Breast epithelium (tissue), 4 donors: ENCODE measurements around the gene MICAL3. TPM values are rescaled to one million over a fixed set of nuclear protein-coding genes. Genes with fewer than 3 reads are reported as not detected.

Experiments
- DNase-seq, 2 donors: peaks; one replicate each; pipeline ENCODE4 v3.0.0-alpha.2; 2019; ENCODE audit warnings: low spot score in 2 of 2
- H3K27ac ChIP-seq, 2 donors: fragments of 200-600 bp; sonication (generic) in 1 of 2; one replicate each; pipeline ENCODE4 v1.5.1; 2016 to 2019; ENCODE audit warnings: mild to moderate bottlenecking in 1 of 2
- H3K27me3 ChIP-seq, 2 donors: fragments of 200-600 bp; sonication (generic) in 1 of 2; one replicate each; pipeline versions ENCODE4 v1.5.1 to v1.6.0; 2017 to 2019; ENCODE audit warnings: control low read depth in 1 of 2, mild to moderate bottlenecking in 1 of 2
- H3K36me3 ChIP-seq: fragments of 200-600 bp; one replicate; pipeline ENCODE4 v1.5.1; 2019
- H3K4me1 ChIP-seq, 2 donors: fragments of 200-600 bp; sonication (generic); one replicate each; pipeline ENCODE4 v1.5.1; 2016 to 2019; ENCODE audit warnings: control low read depth in 1 of 2
- H3K4me3 ChIP-seq, 3 donors: fragments of 200-600 bp; sonication (generic); 1 replicate in 2 of 3; 2 replicates in 1 of 3; pipeline ENCODE4 v1.5.1; 2016 to 2019; ENCODE audit warnings: mild to moderate bottlenecking in 3 of 3, moderate library complexity in 2 of 3
- H3K9me3 ChIP-seq, 2 donors: fragments of 200-600 bp; sonication (generic) in 1 of 2; one replicate each; pipeline ENCODE4 v1.5.1; 2016 to 2019; ENCODE audit warnings: control low read depth in 1 of 2
- CTCF ChIP-seq, 3 donors: fragments of 450-650 bp; IDR thresholded peaks; one replicate each; pipeline ENCODE4 v1.5.1; 2016 to 2017; ENCODE audit warnings: antibody characterized with exemption in 3 of 3, mild to moderate bottlenecking in 3 of 3, moderate library complexity in 3 of 3
- POLR2A ChIP-seq: fragments of 450-650 bp; IDR thresholded peaks from one replicate; pipeline ENCODE4 v1.6.1; 2016; ENCODE audit warnings: antibody characterized with exemption, mild to moderate bottlenecking, moderate library complexity
- POLR2AphosphoS5 ChIP-seq, 3 donors: sonication (generic); formaldehyde crosslinking; IDR thresholded peaks; one replicate each; pipeline ENCODE4 v1.6.1; 2017; ENCODE audit warnings: antibody characterized with exemption in 3 of 3
- intact Hi-C: fragments of 100-400 bp; cut with DNase I; formaldehyde crosslinking; loops from one replicate; pipeline ENCODE4 v1.15.1; 2023; ENCODE audit warnings: low total_unique reads
- total RNA-seq, 3 donors: library from RNA; depleted of rRNA; stranded (reverse); fragments of >200 nt; gene quantifications; one replicate each; pipeline ENCODE4 v1.1.0, GENCODE V29; 2016

The MICAL3 gene
- total RNA-seq, 3 donors from 2014 or later, result 19.5 to 42.3 (median 34.8) TPM

GRCh38 chr22:17864398-17865182, 159.8 kb downstream of the MICAL3 start:
- Histone ChIP-seq H3K4me1 (peaks cover 0 to 1% of the 10 kb centered on the region in 2 donors), H3K9me3 (no peaks in the 10 kb centered on the region), H3K27ac (no peak overlapping the region), H3K36me3 (no peaks in the 10 kb centered on the region), H3K4me3 (no peak overlapping the region), H3K27me3 (no peaks in the 10 kb centered on the region)
- DNase-seq, result no peak
- no peak for TF ChIP-seq POLR2A
- TF ChIP-seq CTCF (IDR thresholded peaks at IDR 0.05), result no peak
- TF ChIP-seq POLR2AphosphoS5 (IDR thresholded peaks at IDR 0.05), result no peak
- intact Hi-C loops, result no loop called here

- no peak for DNase-seq
- Histone ChIP-seq H3K4me3 (no peak overlapping the region), H3K27me3 (no peaks in the 10 kb centered on the region), H3K9me3 (no peaks in the 10 kb centered on the region), H3K4me1 (peaks cover 0 to 11% of the 10 kb centered on the region in 2 donors), H3K27ac (no peak overlapping the region), H3K36me3 (no peaks in the 10 kb centered on the region)
- intact Hi-C loops, result loop anchor here (1.0 kb wide), 1 partner anchor 15 kb away; no protein-coding TSS in a partner anchor
- TF ChIP-seq POLR2AphosphoS5 (IDR thresholded peaks at IDR 0.05), result no peak
- TF ChIP-seq POLR2A, result no peak
- no peak for TF ChIP-seq CTCF (IDR thresholded peaks at IDR 0.05)
Observed at GRCh38 chr22:17862646-17863181, 161.6 kb downstream of the MICAL3 start.

GRCh38 chr22:17861909-17862308, 162.5 kb downstream of the MICAL3 start:
- H3K36me3 ChIP-seq, result no peaks in the 10 kb centered on the region

GRCh38 chr22:17860220-17860965, 164.0 kb downstream of the MICAL3 start:
- Histone ChIP-seq H3K4me3 (no peak overlapping the region), H3K27me3 (no peaks in the 10 kb centered on the region), H3K36me3 (no peaks in the 10 kb centered on the region), H3K9me3 (no peaks in the 10 kb centered on the region), H3K27ac (no peak overlapping the region), H3K4me1 (peaks cover 0 to 11% of the 10 kb centered on the region in 2 donors)
- TF ChIP-seq POLR2AphosphoS5 (IDR thresholded peaks at IDR 0.05) (no peak), CTCF (IDR thresholded peaks at IDR 0.05) (no peak), POLR2A (no peak)
- intact Hi-C loops, result no loop called here
- no peak for DNase-seq

More at GRCh38 chr22:17861909-17862308, 162.5 kb downstream of the MICAL3 start:
- intact Hi-C loops, result loop anchor here (1.0 kb wide), 1 partner anchor 15 kb away; no protein-coding TSS in a partner anchor
- Histone ChIP-seq H3K4me3 (no peak overlapping the region), H3K27me3 (no peaks in the 10 kb centered on the region), H3K9me3 (no peaks in the 10 kb centered on the region), H3K27ac (no peak overlapping the region), H3K4me1 (peaks cover 0 to 11% of the 10 kb centered on the region in 2 donors)
- TF ChIP-seq POLR2AphosphoS5 (IDR thresholded peaks at IDR 0.05), result no peak
- no peak for TF ChIP-seq POLR2A
- TF ChIP-seq CTCF (IDR thresholded peaks at IDR 0.05), result no peak
- no peak for DNase-seq
